Activated CD4-positive, alpha-beta memory T cell treated with anti-CD3 and anti-CD28 coated beads for 36 hours (primary cell): Measurements from ENCODE around the gene KCNA3. TPM values are rescaled to one million over a fixed set of nuclear protein-coding genes. Genes with fewer than 3 reads are reported as not detected.

ENCODE experiments used
- CTCF ChIA-PET: fragments of 350-600 bp; sonication (Branson Sonifier 250); formaldehyde crosslinking; loops from one replicate; lab custom pipeline; 2021; ENCODE audit warnings: antibody characterized with exemption, inconsistent platforms; lab: Charles Lee
- POLR2A ChIA-PET: fragments of 350-600 bp; sonication (Branson Sonifier 250); formaldehyde crosslinking; loops from one replicate; lab custom pipeline; 2021; ENCODE audit warnings: antibody characterized with exemption; lab: Charles Lee
- DNase-seq: peaks from one replicate; pipeline ENCODE4 v3.0.0-alpha.2; 2020
- H3K27ac Mint-ChIP-seq: one replicate; pipeline ENCODE4 v1.8.0; 2021; ENCODE audit warnings: mixed read lengths
- H3K27me3 Mint-ChIP-seq: one replicate; pipeline ENCODE4 v1.8.0; 2021; ENCODE audit warnings: mixed read lengths
- H3K36me3 Mint-ChIP-seq: one replicate; pipeline ENCODE4 v1.8.0; 2021; ENCODE audit warnings: mixed read lengths
- H3K4me1 Mint-ChIP-seq: one replicate; pipeline ENCODE4 v1.8.0; 2021; ENCODE audit warnings: low read depth, mixed read lengths
- H3K4me3 Mint-ChIP-seq: one replicate; pipeline ENCODE4 v1.8.0; 2021; ENCODE audit warnings: mild to moderate bottlenecking, mixed read lengths
- H3K9me3 Mint-ChIP-seq: one replicate; pipeline ENCODE4 v1.8.0; 2021; ENCODE audit warnings: mixed read lengths
- intact Hi-C: fragments of 100-400 bp; cut with micrococcal nuclease; formaldehyde crosslinking; loops from one replicate; pipeline ENCODE4 v1.15.1; 2023
- total RNA-seq, 2 experiments: library from RNA; stranded (reverse); gene quantifications; one replicate each; pipeline ENCODE4 v1.2.3, GENCODE V29; 2021

KCNA3 gene
- total RNA-seq, 2 experiments from 2014 or later, result 25.2 to 25.6 TPM

DNA sequence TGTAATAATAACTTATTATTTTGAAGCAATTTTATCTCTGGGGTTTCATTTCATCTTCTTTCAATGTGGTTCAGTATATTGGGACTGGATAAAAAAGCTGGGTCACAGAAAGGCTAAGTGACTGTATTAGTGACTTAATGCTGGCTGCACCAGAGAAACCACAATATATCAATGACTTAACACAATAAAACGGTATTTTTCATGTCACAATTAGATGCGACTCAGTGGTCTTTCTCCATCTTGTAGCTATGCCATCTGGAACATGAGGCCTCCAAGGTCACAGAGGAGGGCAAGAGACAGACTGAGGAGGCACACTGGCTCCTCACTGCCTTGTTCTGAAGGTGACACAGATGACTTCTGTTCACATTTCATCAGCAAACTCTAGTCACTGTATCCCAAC lies 26.0 kb upstream of the KCNA3 start:
- peaks cover 3% of the 10 kb centered on the region for H3K27me3 Mint-ChIP-seq
- POLR2A ChIA-PET, result no interaction called here
- no peak overlapping the region for H3K27ac Mint-ChIP-seq
- CTCF ChIA-PET, result no interaction called here
- DNase-seq, result no peak
- H3K36me3 Mint-ChIP-seq, result no peaks in the 10 kb centered on the region
- H3K9me3 Mint-ChIP-seq, result no peaks in the 10 kb centered on the region
- H3K4me1 Mint-ChIP-seq, result no peaks in the 10 kb centered on the region
- intact Hi-C loops, result no loop called here
- no peak overlapping the region for H3K4me3 Mint-ChIP-seq

DNA sequence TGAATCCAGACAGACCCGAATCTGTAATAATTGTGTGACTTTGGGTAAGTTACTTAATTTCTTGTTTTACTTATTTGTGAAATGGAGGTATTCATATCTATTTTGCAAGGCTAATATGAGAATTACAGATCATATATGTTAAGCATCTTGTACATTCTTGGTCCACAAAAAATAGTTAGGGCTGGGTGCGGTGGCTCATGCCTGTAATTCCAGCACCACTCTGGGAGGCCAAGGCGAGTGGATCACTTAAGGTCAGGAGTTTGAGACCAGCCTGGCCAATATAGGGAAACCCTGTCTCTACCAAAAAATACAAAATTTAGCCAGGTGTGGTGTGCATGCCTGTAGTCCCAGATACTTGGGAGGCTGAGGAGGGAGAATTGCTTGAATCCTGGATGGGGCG lies 22.9 kb upstream of the KCNA3 start:
- Mint-ChIP-seq H3K4me3 (no peak overlapping the region), H3K9me3 (no peaks in the 10 kb centered on the region), H3K27me3 (no peaks in the 10 kb centered on the region), H3K27ac (no peak overlapping the region), H3K36me3 (no peaks in the 10 kb centered on the region), H3K4me1 (no peaks in the 10 kb centered on the region)
- POLR2A ChIA-PET, result no interaction called here
- DNase-seq, result no peak
- CTCF ChIA-PET, result no interaction called here
- intact Hi-C loops, result no loop called here

DNA sequence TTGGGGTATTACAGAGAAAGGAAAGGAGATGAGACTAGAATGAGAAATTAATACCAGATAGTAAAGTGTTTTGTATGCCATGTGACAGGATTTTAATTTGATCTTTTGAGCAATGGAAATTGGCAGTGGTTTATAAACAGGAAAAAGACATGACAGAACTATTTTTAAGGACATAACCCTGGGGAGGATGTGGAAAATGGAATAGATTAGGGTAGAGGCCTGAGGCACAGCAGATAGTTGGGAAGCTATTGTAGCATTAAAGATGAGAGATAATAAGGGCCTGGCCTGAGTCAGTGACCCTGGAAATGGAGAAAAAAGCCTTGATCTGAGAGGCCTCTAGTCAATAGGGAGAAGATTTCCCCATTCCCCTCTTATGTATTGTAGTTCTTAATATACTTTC lies 22.1 kb upstream of the KCNA3 start:
- intact Hi-C loops, result no loop called here
- ChIA-PET POLR2A (no interaction called here), CTCF (no interaction called here)
- no peak for DNase-seq
- Mint-ChIP-seq H3K4me3 (no peak overlapping the region), H3K27me3 (no peaks in the 10 kb centered on the region), H3K27ac (no peak overlapping the region), H3K9me3 (no peaks in the 10 kb centered on the region), H3K4me1 (no peaks in the 10 kb centered on the region), H3K36me3 (no peaks in the 10 kb centered on the region)

GRCh38 chr1:110690709-110691365 lies 16.1 kb upstream of the KCNA3 start:
- intact Hi-C loops, result no loop called here
- Mint-ChIP-seq H3K4me3 (no peak overlapping the region), H3K36me3 (no peaks in the 10 kb centered on the region), H3K27me3 (no peaks in the 10 kb centered on the region), H3K9me3 (no peaks in the 10 kb centered on the region), H3K27ac (no peak overlapping the region), H3K4me1 (peaks cover 5% of the 10 kb centered on the region)
- ChIA-PET POLR2A (no interaction called here), CTCF (no interaction called here)
- no peak for DNase-seq

DNA sequence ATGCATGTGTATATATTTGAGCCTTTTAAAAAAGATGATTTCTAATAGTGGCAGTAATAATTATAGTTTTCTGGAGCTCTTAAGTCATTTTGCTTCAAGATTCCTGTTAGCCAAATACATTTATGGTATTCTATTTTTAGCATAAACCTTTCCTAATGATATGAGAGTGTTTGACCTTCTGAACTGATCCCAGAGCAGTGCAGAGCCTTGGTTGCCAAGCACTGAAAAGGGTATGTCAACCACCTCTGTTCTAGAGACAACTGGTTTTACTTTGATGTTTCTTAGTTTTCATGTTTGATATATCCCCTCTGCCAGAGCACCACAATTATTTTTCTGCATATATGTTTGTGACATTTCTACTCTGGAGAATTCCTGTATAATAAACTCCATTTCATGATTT lies 15.1 kb upstream of the KCNA3 start:
- POLR2A ChIA-PET, result interaction anchor here (0.5 kb wide), 1 partner anchor 56 kb away, joined by 3 read pairs; no protein-coding TSS in a partner anchor

DNA sequence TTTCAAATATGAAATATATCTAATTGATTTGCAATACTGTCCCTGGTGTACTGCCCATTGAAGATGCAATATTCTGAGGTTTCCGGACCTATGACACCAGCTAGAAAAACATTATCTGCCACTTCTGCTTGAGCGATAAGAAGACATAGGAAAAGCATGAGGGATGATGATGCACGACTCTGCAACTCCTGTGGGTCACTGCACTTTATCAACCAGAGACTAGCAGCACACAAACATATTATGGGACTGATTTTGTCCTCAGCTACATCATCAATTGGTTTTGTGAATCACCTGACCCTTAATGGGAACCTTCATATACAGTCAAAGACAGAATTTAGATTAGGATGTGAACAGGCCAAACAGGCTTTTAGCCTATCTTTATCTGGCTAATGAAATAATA lies 13.8 kb upstream of the KCNA3 start:
- CTCF ChIA-PET, result interaction anchor here (1.2 kb wide), 1 partner anchor 93 kb away, joined by 3 read pairs; no protein-coding TSS in a partner anchor
- POLR2A ChIA-PET, result no interaction called here
- H3K4me1 Mint-ChIP-seq, result peaks cover 15% of the 10 kb centered on the region
- no peak for DNase-seq
- H3K27ac Mint-ChIP-seq, result no peak overlapping the region
- no peaks in the 10 kb centered on the region for H3K27me3 Mint-ChIP-seq
- H3K36me3 Mint-ChIP-seq, result no peaks in the 10 kb centered on the region
- no peak overlapping the region for H3K4me3 Mint-ChIP-seq
- no peaks in the 10 kb centered on the region for H3K9me3 Mint-ChIP-seq
- intact Hi-C loops, result loop anchor here (5.0 kb wide), 1 partner anchor 79 kb away; no protein-coding TSS in a partner anchor

More for the DNA sequence above, 15.1 kb upstream of the KCNA3 start:
- H3K9me3 Mint-ChIP-seq, result no peaks in the 10 kb centered on the region
- DNase-seq, result no peak
- CTCF ChIA-PET, result interaction anchor here (1.5 kb wide), 1 partner anchor 71 kb away, joined by 4 read pairs; no protein-coding TSS in a partner anchor
- no peak overlapping the region for H3K27ac Mint-ChIP-seq
- H3K4me1 Mint-ChIP-seq, result peaks cover 6% of the 10 kb centered on the region
- intact Hi-C loops, result loop anchor here (5.0 kb wide), 1 partner anchor 77 kb away; no protein-coding TSS in a partner anchor
- no peaks in the 10 kb centered on the region for H3K36me3 Mint-ChIP-seq
- no peaks in the 10 kb centered on the region for H3K27me3 Mint-ChIP-seq
- H3K4me3 Mint-ChIP-seq, result no peak overlapping the region

DNA sequence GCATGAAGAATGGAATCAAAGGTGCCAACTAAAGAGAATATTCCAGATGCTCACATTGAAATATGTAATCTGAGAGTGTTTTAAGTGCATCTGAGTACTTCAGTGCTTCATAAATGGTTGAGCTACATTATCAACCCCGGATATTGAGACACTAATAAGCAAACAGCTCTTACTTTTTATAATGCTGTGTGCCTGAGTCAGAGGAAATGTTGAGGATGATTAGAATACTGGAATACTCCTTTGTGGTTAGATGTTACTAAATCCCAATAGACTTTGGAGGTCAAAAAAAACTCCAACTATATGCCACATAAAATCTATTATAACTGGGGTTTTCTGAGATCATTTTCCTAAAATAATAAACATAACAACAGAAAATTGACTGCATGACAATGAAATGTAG lies 12.5 kb upstream of the KCNA3 start:
- H3K36me3 Mint-ChIP-seq, result no peaks in the 10 kb centered on the region
- POLR2A ChIA-PET, result no interaction called here
- no peaks in the 10 kb centered on the region for H3K27me3 Mint-ChIP-seq
- DNase-seq, result no peak
- CTCF ChIA-PET, result interaction anchor here (2.9 kb wide), 1 partner anchor 68 kb away, joined by 8 read pairs; no protein-coding TSS in a partner anchor
- peaks cover 15% of the 10 kb centered on the region for H3K4me1 Mint-ChIP-seq
- H3K9me3 Mint-ChIP-seq, result no peaks in the 10 kb centered on the region
- intact Hi-C loops, result loop anchor here (5.0 kb wide), 1 partner anchor 80 kb away; no protein-coding TSS in a partner anchor
- no peak overlapping the region for H3K4me3 Mint-ChIP-seq
- no peak overlapping the region for H3K27ac Mint-ChIP-seq

DNA sequence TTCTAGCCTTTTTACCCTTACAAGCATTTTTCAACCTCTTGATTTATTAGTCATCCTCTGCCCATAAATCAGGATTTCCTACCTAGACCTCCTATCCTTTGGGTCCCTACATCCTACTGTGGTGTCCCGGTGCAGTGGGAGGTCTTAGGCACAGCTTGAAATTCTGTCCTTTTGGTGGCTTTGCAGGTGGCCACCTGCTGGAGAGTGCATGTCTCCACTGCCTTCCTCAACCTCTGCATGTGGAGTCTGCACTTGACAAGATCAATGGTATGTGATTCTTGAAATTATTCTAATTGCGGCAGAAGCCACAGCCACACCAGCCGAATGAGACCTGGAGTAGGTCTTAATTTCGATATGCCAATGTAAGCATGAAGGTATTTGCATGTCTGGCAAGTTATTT lies 11.4 kb upstream of the KCNA3 start:
- peaks cover 15% of the 10 kb centered on the region for H3K4me1 Mint-ChIP-seq
- H3K27ac Mint-ChIP-seq, result no peak overlapping the region
- no peaks in the 10 kb centered on the region for H3K27me3 Mint-ChIP-seq
- no peaks in the 10 kb centered on the region for H3K9me3 Mint-ChIP-seq
- ChIA-PET POLR2A (no interaction called here), CTCF (interaction anchor here (0.6 to 2.9 kb wide), 4 partner anchors 12 to 67 kb away, joined by 3 to 8 read pairs (median 3); no protein-coding TSS in a partner anchor)
- H3K36me3 Mint-ChIP-seq, result no peaks in the 10 kb centered on the region
- DNase-seq, result peak; percentile 31
- no peak overlapping the region for H3K4me3 Mint-ChIP-seq
- intact Hi-C loops, result loop anchor here (5.0 kb wide), 1 partner anchor 81 kb away; no protein-coding TSS in a partner anchor

GRCh38 chr1:110684491-110684890 lies 9.8 kb upstream of the KCNA3 start:
- no peak for DNase-seq
- ChIA-PET CTCF (interaction anchor here (1.0 to 1.7 kb wide), 5 partner anchors 22 to 188 kb away, joined by 3 to 6 read pairs (median 4); no protein-coding TSS in a partner anchor), POLR2A (interaction anchor here (1.3 kb wide), 1 partner anchor 9 kb away, joined by 3 read pairs; no protein-coding TSS in a partner anchor)
- intact Hi-C loops, result loop anchor here (5.0 kb wide), 1 partner anchor 63 kb away; no protein-coding TSS in a partner anchor
- Mint-ChIP-seq H3K4me3 (no peak overlapping the region), H3K9me3 (no peaks in the 10 kb centered on the region), H3K4me1 (peaks cover 15% of the 10 kb centered on the region), H3K27me3 (no peaks in the 10 kb centered on the region), H3K36me3 (no peaks in the 10 kb centered on the region), H3K27ac (no peak overlapping the region)

- Mint-ChIP-seq H3K36me3 (peaks cover 1% of the 10 kb centered on the region), H3K27ac (no peak overlapping the region), H3K4me3 (no peak overlapping the region), H3K9me3 (no peaks in the 10 kb centered on the region), H3K4me1 (peaks cover 15% of the 10 kb centered on the region), H3K27me3 (no peaks in the 10 kb centered on the region)
- ChIA-PET CTCF (interaction anchor here (1.0 to 1.6 kb wide), 5 partner anchors 63 to 187 kb away, joined by 3 to 6 read pairs (median 4); no protein-coding TSS in a partner anchor), POLR2A (interaction anchor here (1.3 kb wide), 1 partner anchor 10 kb away, joined by 3 read pairs; no protein-coding TSS in a partner anchor)
- no peak for DNase-seq
- intact Hi-C loops, result loop anchor here (5.0 kb wide), 1 partner anchor 64 kb away; no protein-coding TSS in a partner anchor
Measured at GRCh38 chr1:110682898-110683297, 8.2 kb upstream of the KCNA3 start.

- peaks cover 22% of the 10 kb centered on the region for H3K4me1 Mint-ChIP-seq
- intact Hi-C loops, result loop anchor here (5.0 kb wide), 1 partner anchor 67 kb away; no protein-coding TSS in a partner anchor
- H3K36me3 Mint-ChIP-seq, result peaks cover 1% of the 10 kb centered on the region
- ChIA-PET CTCF (interaction anchor here (0.8 to 2.1 kb wide), 4 partner anchors 50 to 84 kb away, joined by 3 to 8 read pairs (median 4); no protein-coding TSS in a partner anchor), POLR2A (no interaction called here)
- H3K4me3 Mint-ChIP-seq, result no peak overlapping the region
- DNase-seq, result no peak
- H3K9me3 Mint-ChIP-seq, result no peaks in the 10 kb centered on the region
- H3K27me3 Mint-ChIP-seq, result no peaks in the 10 kb centered on the region
- no peak overlapping the region for H3K27ac Mint-ChIP-seq
Measured at GRCh38 chr1:110680036-110680735, 5.4 kb upstream of the KCNA3 start.

DNA sequence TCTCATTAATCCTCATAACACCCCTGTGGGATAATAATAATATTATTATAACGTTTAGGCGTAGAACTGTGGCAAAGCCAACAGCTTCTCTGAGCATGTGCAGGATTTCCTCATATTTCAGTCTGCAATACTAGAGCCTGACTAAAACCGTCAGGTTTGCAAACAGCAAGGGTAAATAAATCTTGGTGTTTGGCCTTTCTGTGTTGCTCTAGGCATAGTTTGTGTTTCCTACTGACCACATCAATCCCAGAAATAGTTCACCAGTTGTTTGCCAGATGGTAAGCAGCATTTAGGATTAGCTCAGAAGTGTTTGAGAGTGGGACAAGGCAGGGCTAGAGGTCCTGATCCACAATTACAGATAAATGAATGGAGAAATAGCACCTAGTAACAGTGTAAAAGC lies 2.8 kb upstream of the KCNA3 start:
- peaks cover 12% of the 10 kb centered on the region for H3K4me1 Mint-ChIP-seq
- DNase-seq, result no peak
- H3K9me3 Mint-ChIP-seq, result no peaks in the 10 kb centered on the region
- no peak overlapping the region for H3K4me3 Mint-ChIP-seq
- no peak overlapping the region for H3K27ac Mint-ChIP-seq
- peaks cover 18% of the 10 kb centered on the region for H3K36me3 Mint-ChIP-seq
- intact Hi-C loops, result no loop called here
- H3K27me3 Mint-ChIP-seq, result no peaks in the 10 kb centered on the region
- CTCF ChIA-PET, result interaction anchor here (2.8 to 3.2 kb wide), 3 partner anchors 59 to 103 kb away, joined by 13 to 25 read pairs (median 17); no protein-coding TSS in a partner anchor
- POLR2A ChIA-PET, result interaction anchor here (1.4 kb wide), 1 partner anchor 31 kb away, joined by 4 read pairs; no protein-coding TSS in a partner anchor
